NCI-H1105 (cell line): ENCODE measurements around the gene GCGR.
A peak's percentile ranks its signal among the peaks of the same experiment; 100 is the strongest.

Experiments used
- DNase-seq: peaks from one replicate; lab custom pipeline; 2025; lab: John Stamatoyannopoulos, UW

GCGR gene

GRCh38 chr17:81811705-81812570 is 8.0 kb downstream of the GCGR start:
- no peak for DNase-seq

DNA sequence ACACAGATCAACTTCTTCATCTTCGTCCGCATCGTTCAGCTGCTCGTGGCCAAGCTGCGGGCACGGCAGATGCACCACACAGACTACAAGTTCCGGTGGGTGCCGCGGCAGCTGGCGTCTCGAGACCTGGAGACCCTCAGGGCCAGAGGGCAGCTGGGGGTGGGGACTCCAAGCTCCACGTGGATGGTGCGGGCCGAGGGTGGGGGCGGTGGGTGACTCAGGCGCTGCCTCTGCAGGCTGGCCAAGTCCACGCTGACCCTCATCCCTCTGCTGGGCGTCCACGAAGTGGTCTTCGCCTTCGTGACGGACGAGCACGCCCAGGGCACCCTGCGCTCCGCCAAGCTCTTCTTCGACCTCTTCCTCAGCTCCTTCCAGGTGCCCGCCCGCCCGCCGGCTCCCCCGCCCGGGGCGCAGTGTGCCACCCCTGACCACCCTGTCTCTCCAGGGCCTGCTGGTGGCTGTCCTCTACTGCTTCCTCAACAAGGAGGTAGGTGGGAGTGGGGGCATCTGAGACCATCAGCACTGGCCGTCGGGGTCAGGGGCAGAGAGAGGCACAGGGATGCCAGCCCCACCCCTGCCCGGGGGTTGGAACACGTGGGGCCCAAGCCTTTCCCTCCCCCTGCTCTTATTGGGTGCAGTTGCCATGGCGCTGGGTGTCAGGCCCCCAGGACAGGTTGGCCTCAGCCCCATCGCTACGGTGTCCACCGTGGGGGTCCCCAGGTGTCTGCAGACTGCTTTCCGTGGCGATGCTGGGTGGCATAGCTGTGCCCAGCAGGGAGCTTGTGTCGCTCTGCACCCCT is 8.8 kb downstream of the GCGR start:
- no peak for DNase-seq

GRCh38 chr17:81813371-81813684 is 9.4 kb downstream of the GCGR start:
- no peak for DNase-seq

- DNase-seq: no peak
Observed at GRCh38 chr17:81813861-81814683, 10.1 kb downstream of the GCGR start.

- DNase-seq: peak; percentile 37
Observed at GRCh38 chr17:81814748-81815645, 11.0 kb downstream of the GCGR start.

GRCh38 chr17:81815646-81815986 is 11.7 kb downstream of the GCGR start:
- DNase-seq: no peak

- DNase-seq: no peak
Observed at GRCh38 chr17:81817758-81818147, 13.8 kb downstream of the GCGR start.

- DNase-seq: no peak
Observed at GRCh38 chr17:81819708-81820107, 15.8 kb downstream of the GCGR start.

DNA sequence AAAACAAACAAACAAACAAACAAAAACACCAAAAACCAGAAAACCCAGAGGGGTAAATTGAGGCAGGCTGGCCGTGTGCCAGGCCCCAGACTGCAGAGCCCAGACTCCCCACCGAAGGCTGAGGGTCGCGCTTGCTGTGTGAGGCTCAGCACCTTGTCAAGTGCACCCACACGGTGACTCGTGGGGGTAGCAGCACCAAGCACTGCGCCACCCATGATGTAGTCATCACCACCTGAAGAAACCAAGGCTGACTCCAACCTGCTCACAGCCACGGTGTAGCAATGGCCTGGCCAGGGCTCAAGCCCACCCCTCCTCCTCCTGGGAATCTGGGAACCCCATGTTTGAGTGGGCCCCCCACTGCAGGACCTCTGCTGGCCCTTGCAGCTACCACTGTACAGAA is 17.2 kb downstream of the GCGR start:
- DNase-seq: no peak

GRCh38 chr17:81821603-81822311 is 17.8 kb downstream of the GCGR start:
- DNase-seq: no peak

GRCh38 chr17:81822312-81822637 is 18.3 kb downstream of the GCGR start:
- no peak for DNase-seq

DNA sequence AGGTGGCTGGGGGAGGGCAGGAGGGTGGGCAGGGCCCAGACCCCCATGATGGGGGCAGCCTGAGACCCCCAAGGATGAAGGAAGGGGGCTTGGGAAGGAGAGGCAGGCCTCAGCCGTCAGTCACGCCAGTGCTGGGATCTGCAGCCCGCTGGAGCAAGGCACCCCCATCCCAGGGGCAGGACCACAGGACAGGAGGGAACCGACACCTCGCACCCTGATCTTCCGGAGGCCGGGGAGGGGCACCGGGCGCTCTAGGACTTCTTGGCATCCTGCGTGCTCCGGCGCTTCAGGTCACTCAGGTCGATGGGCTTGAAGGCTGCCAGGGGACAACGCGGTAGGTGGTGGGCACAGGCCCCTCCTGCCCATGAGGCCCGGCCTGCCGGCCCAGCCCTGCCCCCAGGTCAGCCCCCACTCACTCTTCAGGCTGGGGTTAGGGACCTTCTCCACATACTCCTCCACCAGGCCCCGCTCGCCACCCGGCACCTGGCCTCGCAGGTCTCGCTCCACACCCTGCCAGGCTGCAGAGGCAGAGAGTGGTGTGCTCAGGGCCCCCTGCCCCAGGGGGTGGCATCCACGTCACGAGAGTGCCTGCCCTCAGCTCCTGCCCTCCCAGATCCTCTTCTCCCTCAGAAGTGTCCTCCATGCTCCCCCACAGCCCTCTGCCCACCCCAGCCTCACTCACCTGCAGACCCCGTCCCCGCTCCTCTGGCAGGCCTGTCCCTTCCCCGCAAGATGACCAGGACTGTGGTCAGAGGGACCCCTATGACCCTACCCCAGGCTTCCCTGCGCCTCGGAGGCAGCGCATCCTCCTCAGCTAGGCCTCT is 19.3 kb downstream of the GCGR start:
- no peak for DNase-seq

- DNase-seq: no peak
Observed at GRCh38 chr17:81823820-81824550, 20.0 kb downstream of the GCGR start.

- DNase-seq: no peak
Observed at GRCh38 chr17:81824595-81824994, 20.6 kb downstream of the GCGR start.

GRCh38 chr17:81825841-81826466 is 22.0 kb downstream of the GCGR start:
- DNase-seq: no peak

GRCh38 chr17:81828656-81829055 is 24.7 kb downstream of the GCGR start:
- no peak for DNase-seq

DNA sequence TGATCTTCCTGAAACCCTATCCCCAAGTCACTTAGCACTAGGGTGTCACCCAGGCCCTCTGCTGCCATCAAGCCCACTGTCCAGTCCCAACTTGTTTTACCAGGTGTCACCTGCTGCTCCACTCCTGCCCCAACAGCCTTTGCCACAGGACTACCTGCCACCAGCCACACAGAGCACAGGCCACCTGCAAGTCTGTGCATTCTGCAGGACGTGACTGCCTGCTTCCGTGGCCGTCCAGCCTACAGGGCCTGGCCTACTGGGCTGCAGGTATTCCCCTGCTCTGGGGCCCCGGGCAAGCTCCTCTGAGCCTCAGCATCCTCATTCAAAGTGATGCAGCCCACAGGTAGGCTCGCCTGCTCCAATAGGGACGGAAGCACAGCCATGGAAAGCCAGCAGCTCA is 25.9 kb downstream of the GCGR start:
- DNase-seq: no peak

DNA sequence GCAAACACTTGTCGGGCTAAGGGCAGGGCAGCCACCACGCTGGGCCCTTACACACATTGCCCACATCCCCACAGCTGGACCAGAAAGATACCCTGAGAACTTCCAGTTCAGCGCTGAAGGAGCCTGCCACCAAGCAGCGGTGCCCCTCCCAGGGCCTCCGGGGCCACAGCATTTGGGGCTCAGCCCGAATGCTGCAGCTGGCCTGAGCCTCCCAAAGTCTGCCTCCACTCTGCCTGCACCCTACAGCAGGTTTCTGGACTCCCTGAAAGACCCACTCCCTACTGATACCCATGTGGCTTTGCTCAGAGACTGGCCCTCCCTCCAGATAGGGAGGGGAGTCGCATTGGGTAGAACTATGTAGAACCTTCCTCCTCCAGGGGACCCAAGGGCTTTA is 27.6 kb downstream of the GCGR start:
- no peak for DNase-seq

GRCh38 chr17:81831957-81832607 is 28.1 kb downstream of the GCGR start:
- no peak for DNase-seq
